Subcutaneous abdominal adipose tissue (tissue), 5 donors: ENCODE results near the gene HNRNPD.
"Not testable (repeated sequence)": the region's sequence is repeated elsewhere in the genome, so short reads cannot be mapped to it uniquely, and the experiment has no call there.

Experiments
- H3K27ac ChIP-seq: one replicate; pipeline ENCODE4 v1.7.0; 2013; ENCODE audit warnings: low read depth, mild to moderate bottlenecking, inconsistent platforms, low read length, moderate library complexity
- H3K27me3 ChIP-seq, 5 donors: one replicate each; pipeline ENCODE4 v1.7.0; 2013; ENCODE audit warnings: low read length in 5 of 5, inconsistent platforms in 1 of 5; ENCODE audit not compliant: control insufficient read depth in 5 of 5, insufficient read depth in 4 of 5
- H3K36me3 ChIP-seq, 5 donors: one replicate each; pipeline ENCODE4 v1.7.0; 2013; ENCODE audit warnings: low read length in 5 of 5; ENCODE audit not compliant: control insufficient read depth in 5 of 5, insufficient read depth in 5 of 5
- H3K4me1 ChIP-seq, 5 donors: one replicate each; pipeline ENCODE4 v1.7.0; 2013; ENCODE audit warnings: low read length in 5 of 5, mild to moderate bottlenecking in 3 of 5, moderate library complexity in 1 of 5; ENCODE audit not compliant: control insufficient read depth in 5 of 5, insufficient read depth in 5 of 5
- H3K4me3 ChIP-seq, 5 donors: one replicate each; pipeline ENCODE4 v1.7.0; 2013; ENCODE audit warnings: low read length in 5 of 5, low read depth in 1 of 5
- H3K9ac ChIP-seq, 5 donors: one replicate each; pipeline ENCODE4 v1.7.0; 2013; ENCODE audit warnings: low read length in 5 of 5, mild to moderate bottlenecking in 4 of 5, moderate library complexity in 3 of 5
- H3K9me3 ChIP-seq, 5 donors: one replicate each; pipeline ENCODE4 v1.7.0; 2013; ENCODE audit warnings: low read length in 5 of 5; ENCODE audit not compliant: control insufficient read depth in 5 of 5
- donor health status: healthy.
- donor health status: healthy.
- donor health status: healthy.
- donor health status: healthy.
- donor health status: healthy.

The HNRNPD gene

DNA sequence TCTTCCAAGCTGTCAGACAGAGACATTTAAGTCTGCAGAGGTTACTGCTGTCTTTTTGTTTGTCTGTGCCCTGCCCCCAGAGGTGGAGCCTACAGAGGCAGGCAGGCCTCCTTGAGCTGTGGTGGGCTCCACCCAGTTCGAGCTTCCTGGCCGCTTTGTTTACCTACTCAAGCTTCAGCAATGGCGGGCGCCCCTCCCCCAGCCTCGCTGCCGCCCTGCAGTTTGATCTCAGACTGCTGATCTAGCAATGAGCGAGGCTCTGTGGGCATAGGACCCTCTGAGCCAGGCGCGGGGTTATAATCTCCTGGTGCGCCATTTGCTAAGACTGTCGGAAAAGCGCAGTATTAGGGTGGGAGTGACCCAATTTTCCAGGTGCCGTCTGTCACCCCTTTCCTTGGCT, 70.7 kb downstream of the HNRNPD start:
- not testable (repeated sequence) for H3K27ac ChIP-seq, H3K9me3 ChIP-seq, H3K36me3 ChIP-seq, H3K9ac ChIP-seq, H3K4me1 ChIP-seq, H3K4me3 ChIP-seq, H3K27me3 ChIP-seq
